SK-N-SH treated with all-trans-retinoic acid at 6 μM for 48 hours (cell line): ENCODE results near the gene PRSS38.
"Not testable (repeated sequence)": the region's sequence is repeated elsewhere in the genome, so short reads cannot be mapped to it uniquely, and the experiment has no call there.

ENCODE experiments used
- TOX ChIP-seq: fragments of 250-450 bp; sonication (Bioruptor Pico); IDR thresholded peaks from 2 replicates; pipeline ENCODE4 v1.8.0; 2021; ENCODE audit warnings: mild to moderate bottlenecking, moderate library complexity, borderline replicate concordance
- TF ChIP-seq, protein P1 (sequence below): fragments of 250-450 bp; sonication (Bioruptor Pico); IDR thresholded peaks from 2 replicates; pipeline ENCODE4 v1.8.0; 2020; ENCODE audit warnings: mild to moderate bottlenecking, moderate library complexity, borderline replicate concordance
- TF ChIP-seq, protein P2 (sequence below): fragments of 250-450 bp; sonication (Bioruptor Pico); IDR thresholded peaks from 2 replicates; pipeline ENCODE4 v1.5.1; 2020; ENCODE audit warnings: low read depth, mild to moderate bottlenecking, moderate library complexity

- TF ChIP-seq, protein P1, sequence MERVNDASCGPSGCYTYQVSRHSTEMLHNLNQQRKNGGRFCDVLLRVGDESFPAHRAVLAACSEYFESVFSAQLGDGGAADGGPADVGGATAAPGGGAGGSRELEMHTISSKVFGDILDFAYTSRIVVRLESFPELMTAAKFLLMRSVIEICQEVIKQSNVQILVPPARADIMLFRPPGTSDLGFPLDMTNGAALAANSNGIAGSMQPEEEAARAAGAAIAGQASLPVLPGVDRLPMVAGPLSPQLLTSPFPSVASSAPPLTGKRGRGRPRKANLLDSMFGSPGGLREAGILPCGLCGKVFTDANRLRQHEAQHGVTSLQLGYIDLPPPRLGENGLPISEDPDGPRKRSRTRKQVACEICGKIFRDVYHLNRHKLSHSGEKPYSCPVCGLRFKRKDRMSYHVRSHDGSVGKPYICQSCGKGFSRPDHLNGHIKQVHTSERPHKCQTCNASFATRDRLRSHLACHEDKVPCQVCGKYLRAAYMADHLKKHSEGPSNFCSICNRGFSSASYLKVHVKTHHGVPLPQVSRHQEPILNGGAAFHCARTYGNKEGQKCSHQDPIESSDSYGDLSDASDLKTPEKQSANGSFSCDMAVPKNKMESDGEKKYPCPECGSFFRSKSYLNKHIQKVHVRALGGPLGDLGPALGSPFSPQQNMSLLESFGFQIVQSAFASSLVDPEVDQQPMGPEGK (CRISPR knock-in tag), result not testable (repeated sequence)
- TF ChIP-seq, protein P2, sequence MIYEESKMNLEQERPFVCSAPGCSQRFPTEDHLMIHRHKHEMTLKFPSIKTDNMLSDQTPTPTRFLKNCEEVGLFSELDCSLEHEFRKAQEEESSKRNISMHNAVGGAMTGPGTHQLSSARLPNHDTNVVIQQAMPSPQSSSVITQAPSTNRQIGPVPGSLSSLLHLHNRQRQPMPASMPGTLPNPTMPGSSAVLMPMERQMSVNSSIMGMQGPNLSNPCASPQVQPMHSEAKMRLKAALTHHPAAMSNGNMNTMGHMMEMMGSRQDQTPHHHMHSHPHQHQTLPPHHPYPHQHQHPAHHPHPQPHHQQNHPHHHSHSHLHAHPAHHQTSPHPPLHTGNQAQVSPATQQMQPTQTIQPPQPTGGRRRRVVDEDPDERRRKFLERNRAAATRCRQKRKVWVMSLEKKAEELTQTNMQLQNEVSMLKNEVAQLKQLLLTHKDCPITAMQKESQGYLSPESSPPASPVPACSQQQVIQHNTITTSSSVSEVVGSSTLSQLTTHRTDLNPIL (CRISPR knock-in tag), result not testable (repeated sequence)
- not testable (repeated sequence) for TF ChIP-seq TOX
These were observed 31.6 kb downstream of the PRSS38 start for GRCh38 chr1:227847046-227847445.
